GM23338 (cell line): ENCODE data around the gene PSMC4. TPM values are rescaled to one million over a fixed set of nuclear protein-coding genes. Genes with fewer than 3 reads are reported as not detected.
A peak's percentile ranks its signal among the peaks of the same experiment; 100 is the strongest.

Experiments
- ATAC-seq: fragments of 200-7000 bp; cut with Tn5 transposase; 3 replicates; pipeline ENCODE4 v1.9.1; 2020
- DNase-seq: peaks from one replicate; pipeline ENCODE4 v3.0.0-alpha.2; 2015; ENCODE audit warnings: low spot score
- H2AFZ ChIP-seq: fragments of 200-600 bp; sonication (generic); 2 replicates; pipeline ENCODE4 v1.8.0; 2016; ENCODE audit warnings: antibody characterized with exemption, mild to moderate bottlenecking, moderate library complexity
- H3F3A ChIP-seq: fragments of 200-600 bp; sonication (generic); replicated peaks from 2 replicates; pipeline ENCODE4 v1.8.0; 2017; ENCODE audit warnings: antibody characterized with exemption, mixed run types, low read depth
- H3K27ac ChIP-seq: fragments of 200-600 bp; sonication (generic); 2 replicates; pipeline ENCODE4 v1.6.1; 2016; ENCODE audit warnings: low read depth
- H3K27me3 ChIP-seq: fragments of 200-600 bp; sonication (generic); 2 replicates; pipeline ENCODE4 v1.8.0; 2016; ENCODE audit warnings: mild to moderate bottlenecking, mixed run types, moderate library complexity; ENCODE audit not compliant: insufficient read depth
- H3K36me3 ChIP-seq: fragments of 200-600 bp; sonication (generic); 2 replicates; pipeline ENCODE4 v1.8.0; 2016; ENCODE audit warnings: mild to moderate bottlenecking; ENCODE audit not compliant: insufficient read depth
- H3K4me1 ChIP-seq: fragments of 200-600 bp; sonication (generic); 2 replicates; pipeline ENCODE4 v1.8.0; 2016; ENCODE audit warnings: mild to moderate bottlenecking, moderate library complexity; ENCODE audit not compliant: insufficient read depth
- H3K4me2 ChIP-seq: fragments of 200-600 bp; sonication (generic); 2 replicates; pipeline ENCODE4 v1.7.1; 2017; ENCODE audit warnings: mixed run types
- H3K4me3 ChIP-seq: fragments of 200-600 bp; sonication (generic); 2 replicates; pipeline ENCODE4 v1.6.1; 2016; ENCODE audit warnings: mixed run types
- H3K79me2 ChIP-seq: fragments of 200-600 bp; sonication (generic); replicated peaks from 2 replicates; pipeline ENCODE4 v1.8.0; 2017; ENCODE audit warnings: mild to moderate bottlenecking; ENCODE audit not compliant: insufficient read depth
- H3K9me2 ChIP-seq: fragments of 200-600 bp; sonication (generic); 2 replicates; pipeline ENCODE4 v1.8.0; 2017; ENCODE audit not compliant: insufficient read depth
- H4K20me1 ChIP-seq: fragments of 200-600 bp; sonication (generic); replicated peaks from 2 replicates; pipeline ENCODE4 v1.8.0; 2017; ENCODE audit warnings: mild to moderate bottlenecking; ENCODE audit not compliant: insufficient read depth
- H3K27ac Mint-ChIP-seq: 2 replicates; pipeline ENCODE4 v1.8.0; 2020; ENCODE audit warnings: inconsistent platforms, mild to moderate bottlenecking, moderate library complexity, mixed read lengths
- H3K27me3 Mint-ChIP-seq: 3 replicates; pipeline ENCODE4 v1.8.0; 2022; ENCODE audit warnings: low read depth, mild to moderate bottlenecking, moderate library complexity, mixed read lengths, inconsistent platforms; ENCODE audit not compliant: insufficient read depth, poor library complexity
- H3K36me3 Mint-ChIP-seq: 3 replicates; pipeline ENCODE4 v1.8.0; 2021; ENCODE audit warnings: low read depth, mild to moderate bottlenecking, inconsistent platforms, moderate library complexity, mixed read lengths
- H3K4me1 Mint-ChIP-seq: 3 replicates; pipeline ENCODE4 v1.8.0; 2020; ENCODE audit warnings: mild to moderate bottlenecking, inconsistent platforms, mixed read lengths
- H3K4me3 Mint-ChIP-seq: 3 replicates; pipeline ENCODE4 v1.8.0; 2021; ENCODE audit warnings: moderate library complexity, mild to moderate bottlenecking, inconsistent platforms, mixed read lengths
- H3K9me3 Mint-ChIP-seq: 3 replicates; pipeline ENCODE4 v1.8.0; 2020; ENCODE audit warnings: moderate library complexity, mild to moderate bottlenecking, inconsistent platforms, mixed read lengths
- CTCF ChIP-seq, 2 experiments: fragments of 200-600 bp in 1 of 2; sonication (generic) in 1 of 2; conservative IDR thresholded peaks; 2 replicates each; pipeline versions ENCODE4 v1.5.1 to v1.6.1; 2016 to 2017; ENCODE audit warnings: antibody characterized with exemption in 2 of 2, low read depth in 2 of 2, mild to moderate bottlenecking in 2 of 2, moderate library complexity in 1 of 2
- ETS1 ChIP-seq: IDR thresholded peaks from 2 replicates; pipeline ENCODE4 v1.6.1; 2016; ENCODE audit warnings: antibody characterized with exemption
- EZH2 ChIP-seq: fragments of 200-600 bp; sonication (generic); IDR thresholded peaks from one replicate; pipeline ENCODE4 v1.8.0; 2017; ENCODE audit warnings: antibody characterized with exemption, mild to moderate bottlenecking, low read depth; ENCODE audit not compliant: unreplicated experiment
- NANOG ChIP-seq: IDR thresholded peaks from 2 replicates; pipeline ENCODE4 v1.6.1; 2016; ENCODE audit warnings: antibody characterized with exemption, borderline replicate concordance
- POLR2AphosphoS5 ChIP-seq: IDR thresholded peaks from 2 replicates; pipeline ENCODE4 v1.6.1; 2016; ENCODE audit warnings: antibody characterized with exemption, low read depth
- REST ChIP-seq: IDR thresholded peaks from one replicate; pipeline ENCODE4 v1.6.1; 2018; ENCODE audit warnings: antibody characterized with exemption; ENCODE audit not compliant: unreplicated experiment
- STAT1 ChIP-seq: IDR thresholded peaks from one replicate; pipeline ENCODE4 v1.6.1; 2016; ENCODE audit warnings: antibody characterized with exemption; ENCODE audit not compliant: unreplicated experiment
- ZNF114 ChIP-seq: fragments of 250-450 bp; sonication (Bioruptor Pico); IDR thresholded peaks from 2 replicates; pipeline ENCODE4 v1.5.0; 2020; ENCODE audit warnings: mild to moderate bottlenecking, moderate library complexity
- polyA plus RNA-seq: library from polyadenylated mRNA; unstranded; fragments of >200 nt; fragmentation: Nextera tagmentation; extraction: Ambion mirVana; gene quantifications from 2 replicates; pipeline ENCODE4 v1.2.1, GENCODE V29; 2016
- total RNA-seq: library from RNA; depleted of rRNA; stranded (reverse); fragments of >200 nt; shearing (Covaris generic); gene quantifications from 2 replicates; pipeline ENCODE4 v1.2.3, GENCODE V29; 2014

Gene PSMC4
- total and polyA plus RNA-seq, 2 experiments from 2014 or later: 135 to 147 TPM

GRCh38 chr19:39935364-39935661 is 35.7 kb upstream of the PSMC4 start:
- Histone ChIP-seq H3K79me2 (no peaks in the 10 kb centered on the region), H3K27me3 (no peaks in the 10 kb centered on the region), H2AFZ (no peak overlapping the region), H3K9me2 (no peaks in the 10 kb centered on the region), H3K4me1 (no peaks in the 10 kb centered on the region), H3F3A (no peaks in the 10 kb centered on the region), H4K20me1 (no peaks in the 10 kb centered on the region), H3K27ac (no peak overlapping the region), H3K4me2 (no peak overlapping the region), H3K36me3 (no peaks in the 10 kb centered on the region), H3K4me3 (no peak overlapping the region)
- no peaks in the 10 kb centered on the region; the same call in 2 of the 3 replicates for H3K9me3 Mint-ChIP-seq
- H3K27ac Mint-ChIP-seq: no peak overlapping the region
- H3K4me3 Mint-ChIP-seq: no peak overlapping the region
- peak in 1 of 2 experiments; percentile 10; a peak in 2 of 4 replicates for TF ChIP-seq CTCF (conservative IDR thresholded peaks at IDR 0.05; ENCODE audit: low read depth in 2 of 2)
- TF ChIP-seq REST: no peak
- H3K4me1 Mint-ChIP-seq: no peaks in the 10 kb centered on the region
- no peaks in the 10 kb centered on the region for H3K36me3 Mint-ChIP-seq
- no peaks in the 10 kb centered on the region for H3K27me3 Mint-ChIP-seq
- DNase-seq (no peak), ATAC-seq (peak; percentile 66)

- peaks cover 2% of the 10 kb centered on the region for H3K27me3 Mint-ChIP-seq
- Histone ChIP-seq H3K27ac (no peak overlapping the region), H3K27me3 (no peaks in the 10 kb centered on the region), H3K4me1 (no peaks in the 10 kb centered on the region), H3F3A (no peaks in the 10 kb centered on the region), H3K4me3 (no peak overlapping the region), H3K79me2 (no peaks in the 10 kb centered on the region), H3K9me2 (no peaks in the 10 kb centered on the region), H2AFZ (no peak overlapping the region), H4K20me1 (no peaks in the 10 kb centered on the region), H3K4me2 (no peak overlapping the region), H3K36me3 (no peaks in the 10 kb centered on the region)
- ATAC-seq: no peak
- no peak overlapping the region for H3K4me3 Mint-ChIP-seq
- no peak overlapping the region for H3K27ac Mint-ChIP-seq
- H3K9me3 Mint-ChIP-seq: no peaks in the 10 kb centered on the region; the same call in 2 of the 3 replicates
- H3K4me1 Mint-ChIP-seq: no peaks in the 10 kb centered on the region
- no peaks in the 10 kb centered on the region for H3K36me3 Mint-ChIP-seq
- no peak for DNase-seq
- TF ChIP-seq REST: no peak
- TF ChIP-seq EZH2: no peak
- TF ChIP-seq NANOG: no peak
- TF ChIP-seq STAT1: no peak
- TF ChIP-seq ZNF114 (CRISPR knock-in tag): no peak
- TF ChIP-seq ETS1: no peak
- no peak for TF ChIP-seq POLR2AphosphoS5
- TF ChIP-seq CTCF (conservative IDR thresholded peaks at IDR 0.05; ENCODE audit: low read depth in 2 of 2): no peak
These were observed 34.9 kb upstream of the PSMC4 start for GRCh38 chr19:39936020-39936419.
